ENCODE results near the gene MYBBP1A.

DNA sequence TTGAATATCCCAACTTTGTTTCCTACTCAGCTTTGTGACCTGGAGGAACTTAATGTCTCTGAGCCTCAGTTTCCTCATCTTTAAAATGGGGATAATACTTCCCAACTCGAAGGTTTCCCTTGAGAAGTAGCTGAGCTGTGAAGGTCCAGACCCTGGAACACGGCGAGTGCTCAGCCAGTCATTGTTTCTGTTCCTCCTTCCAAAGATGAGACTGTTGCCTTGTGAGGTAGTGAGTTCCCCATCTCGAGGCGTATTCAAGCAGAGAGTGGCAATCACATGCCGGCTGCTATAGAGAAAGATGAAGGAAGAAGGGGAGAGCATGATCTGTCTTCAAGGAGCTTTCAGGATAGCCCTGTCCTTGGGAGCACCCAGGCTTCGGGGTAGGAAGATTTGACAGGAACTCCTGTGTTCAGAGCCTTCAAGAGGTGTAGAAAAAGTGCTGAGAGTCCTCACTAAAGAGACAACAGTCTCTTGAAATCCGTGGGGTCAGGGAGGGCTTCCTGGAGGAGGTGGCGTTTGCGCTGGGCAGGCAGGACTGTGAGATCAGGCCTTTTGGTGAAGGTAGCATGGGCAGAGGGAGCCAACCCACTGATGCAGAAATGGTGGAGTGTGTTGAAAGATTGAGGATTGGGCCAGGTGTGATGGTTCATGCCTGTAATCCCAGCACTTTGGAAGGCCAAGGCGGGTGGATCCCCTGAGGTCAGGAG, 29.3 kb downstream of the MYBBP1A start:
- TF ChIP-seq, protein P1, sequence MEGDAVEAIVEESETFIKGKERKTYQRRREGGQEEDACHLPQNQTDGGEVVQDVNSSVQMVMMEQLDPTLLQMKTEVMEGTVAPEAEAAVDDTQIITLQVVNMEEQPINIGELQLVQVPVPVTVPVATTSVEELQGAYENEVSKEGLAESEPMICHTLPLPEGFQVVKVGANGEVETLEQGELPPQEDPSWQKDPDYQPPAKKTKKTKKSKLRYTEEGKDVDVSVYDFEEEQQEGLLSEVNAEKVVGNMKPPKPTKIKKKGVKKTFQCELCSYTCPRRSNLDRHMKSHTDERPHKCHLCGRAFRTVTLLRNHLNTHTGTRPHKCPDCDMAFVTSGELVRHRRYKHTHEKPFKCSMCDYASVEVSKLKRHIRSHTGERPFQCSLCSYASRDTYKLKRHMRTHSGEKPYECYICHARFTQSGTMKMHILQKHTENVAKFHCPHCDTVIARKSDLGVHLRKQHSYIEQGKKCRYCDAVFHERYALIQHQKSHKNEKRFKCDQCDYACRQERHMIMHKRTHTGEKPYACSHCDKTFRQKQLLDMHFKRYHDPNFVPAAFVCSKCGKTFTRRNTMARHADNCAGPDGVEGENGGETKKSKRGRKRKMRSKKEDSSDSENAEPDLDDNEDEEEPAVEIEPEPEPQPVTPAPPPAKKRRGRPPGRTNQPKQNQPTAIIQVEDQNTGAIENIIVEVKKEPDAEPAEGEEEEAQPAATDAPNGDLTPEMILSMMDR (conservative IDR thresholded peaks at IDR 0.05; ENCODE audit: low read depth, low read length): no peak
- TF ChIP-seq CEBPB (IDR thresholded peaks at IDR 0.05; ENCODE audit: low read depth, low read length) (no peak), RFX5 (IDR thresholded peaks at IDR 0.05; ENCODE audit: low read depth, low read length) (no peak), RAD21 (IDR thresholded peaks at IDR 0.05; ENCODE audit: low read length) (no peak), SMC3 (IDR thresholded peaks at IDR 0.05; ENCODE audit: low read depth, low read length) (no peak), MXI1 (IDR thresholded peaks at IDR 0.05; ENCODE audit: borderline replicate concordance, low read depth, low read length) (no peak), POLR2A (IDR thresholded peaks at IDR 0.05; ENCODE audit: low read depth, low read length) (no peak)
